HG02981 (cell line): Measurements from ENCODE around the gene RECQL.

ENCODE experiments used
- ATAC-seq: cut with Tn5 transposase; IDR thresholded peaks from one replicate; pipeline ENCODE4 v1.9.1; 2021; ENCODE audit warnings: mild to moderate bottlenecking, moderate library complexity; ENCODE audit not compliant: unreplicated experiment

RECQL gene, protein sequence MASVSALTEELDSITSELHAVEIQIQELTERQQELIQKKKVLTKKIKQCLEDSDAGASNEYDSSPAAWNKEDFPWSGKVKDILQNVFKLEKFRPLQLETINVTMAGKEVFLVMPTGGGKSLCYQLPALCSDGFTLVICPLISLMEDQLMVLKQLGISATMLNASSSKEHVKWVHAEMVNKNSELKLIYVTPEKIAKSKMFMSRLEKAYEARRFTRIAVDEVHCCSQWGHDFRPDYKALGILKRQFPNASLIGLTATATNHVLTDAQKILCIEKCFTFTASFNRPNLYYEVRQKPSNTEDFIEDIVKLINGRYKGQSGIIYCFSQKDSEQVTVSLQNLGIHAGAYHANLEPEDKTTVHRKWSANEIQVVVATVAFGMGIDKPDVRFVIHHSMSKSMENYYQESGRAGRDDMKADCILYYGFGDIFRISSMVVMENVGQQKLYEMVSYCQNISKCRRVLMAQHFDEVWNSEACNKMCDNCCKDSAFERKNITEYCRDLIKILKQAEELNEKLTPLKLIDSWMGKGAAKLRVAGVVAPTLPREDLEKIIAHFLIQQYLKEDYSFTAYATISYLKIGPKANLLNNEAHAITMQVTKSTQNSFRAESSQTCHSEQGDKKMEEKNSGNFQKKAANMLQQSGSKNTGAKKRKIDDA

DNA sequence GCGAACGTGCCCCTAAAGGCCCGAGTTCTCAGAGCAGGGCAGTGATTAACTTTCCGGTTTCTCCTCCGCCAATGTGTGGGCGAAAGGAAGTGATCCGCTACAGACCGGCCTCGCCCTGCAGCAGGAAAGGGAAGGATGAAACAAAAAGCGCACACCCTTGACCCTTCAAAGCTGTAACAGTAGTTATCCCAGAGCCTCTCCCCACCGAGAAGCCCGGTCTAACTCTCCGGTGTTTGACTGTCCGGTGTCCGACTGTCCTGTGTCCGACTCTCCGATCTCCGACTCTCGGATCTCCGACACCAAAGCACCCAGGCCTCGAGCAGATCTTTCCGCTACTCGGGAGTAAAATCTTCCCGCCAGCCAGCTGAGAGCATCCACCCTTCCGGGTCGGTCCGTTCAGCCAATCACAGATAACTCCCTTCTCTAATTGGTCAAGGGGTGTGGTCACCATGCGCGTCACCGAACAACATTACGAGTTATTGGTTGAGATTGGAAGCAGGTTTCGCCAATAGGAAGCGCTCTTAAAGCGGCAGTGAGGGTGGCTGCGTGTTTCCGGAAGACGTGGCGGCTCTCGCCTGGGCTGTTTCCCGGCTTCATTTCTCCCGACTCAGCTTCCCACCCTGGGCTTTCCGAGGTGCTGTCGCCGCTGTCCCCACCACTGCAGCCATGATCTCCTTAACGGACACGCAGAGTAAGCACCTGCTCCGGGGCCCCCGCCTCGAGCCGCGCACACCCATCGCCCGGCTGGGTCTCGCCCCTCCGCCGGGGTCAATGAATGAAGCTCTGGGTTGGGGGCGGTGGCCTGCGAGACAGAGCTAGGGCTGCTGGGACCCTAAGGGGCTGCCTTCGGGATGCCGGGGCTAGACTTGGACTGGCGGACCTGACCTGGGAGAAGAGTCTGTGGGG, at the start of gene RECQL, which contains the start of gene GOLT1B:
RECQL (minus strand) TSS at position 378 of the 906 bp plus-strand sequence. CDS start 2,065 bp downstream, outside the sequence.
GOLT1B (plus strand) TSS at position 532 of the 906 bp plus-strand sequence; CDS start at position 667, 135 bp downstream.
- ATAC-seq, result peak; percentile 99

DNA sequence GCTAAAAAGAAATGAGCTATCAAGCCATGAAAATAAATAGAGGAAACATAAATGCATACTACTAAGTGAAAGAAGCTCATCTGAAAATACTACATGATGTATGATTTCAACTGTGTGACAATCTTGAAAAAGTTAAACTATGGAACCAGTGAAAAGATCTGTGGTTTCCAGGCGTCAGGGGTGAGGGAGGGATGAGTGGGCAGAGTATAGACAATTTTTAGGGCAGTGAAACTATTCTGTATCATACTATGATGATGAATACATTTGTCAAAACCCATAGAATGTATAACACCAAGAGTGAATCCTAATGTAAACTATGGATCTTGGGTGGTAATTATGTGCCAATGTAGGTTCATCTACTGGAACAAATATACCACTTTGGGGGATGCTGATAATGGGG, 46.0 kb upstream of the RECQL start:
- no peak for ATAC-seq

DNA sequence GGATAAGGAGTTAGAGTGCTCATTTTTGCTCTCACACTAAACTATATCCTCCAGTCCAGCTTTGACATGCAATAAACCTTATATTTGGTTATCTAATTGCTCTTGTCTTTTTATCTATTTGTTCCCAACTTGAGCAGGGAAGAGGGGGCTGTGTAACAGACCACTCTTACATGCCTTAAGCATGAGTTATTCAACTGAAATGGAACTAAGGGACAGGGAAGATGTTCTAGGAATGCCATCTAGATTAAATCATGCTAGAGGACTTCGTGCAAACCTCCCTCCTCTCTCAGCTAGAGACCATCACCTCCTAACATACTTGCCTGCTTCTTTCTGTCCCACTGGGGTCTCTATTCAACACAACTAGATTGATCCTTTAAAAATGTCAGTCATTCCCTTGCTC, 45.3 kb upstream of the RECQL start:
- ATAC-seq, result no peak

DNA sequence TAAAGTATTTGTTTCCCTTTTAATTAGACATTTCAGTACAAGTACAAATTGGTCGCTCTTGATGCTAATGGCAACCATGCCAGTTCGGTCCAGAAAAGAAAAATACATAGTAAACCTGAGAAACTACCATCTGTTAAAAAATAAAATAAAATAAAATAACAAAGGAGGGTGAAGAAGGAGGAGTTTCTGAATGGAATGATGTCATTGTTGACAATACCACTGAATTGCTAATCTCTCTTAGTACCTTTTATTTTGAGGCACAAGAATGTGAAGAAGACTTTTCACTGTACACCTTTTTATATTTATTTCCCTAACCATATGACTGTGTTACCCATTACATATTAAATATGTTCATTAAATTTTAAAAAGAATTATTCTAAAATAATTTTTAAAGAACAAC, 44.1 kb upstream of the RECQL start:
- no peak for ATAC-seq

- no peak for ATAC-seq
These were observed 41.7 kb upstream of the RECQL start for GRCh38 chr12:21543151-21543550.

DNA sequence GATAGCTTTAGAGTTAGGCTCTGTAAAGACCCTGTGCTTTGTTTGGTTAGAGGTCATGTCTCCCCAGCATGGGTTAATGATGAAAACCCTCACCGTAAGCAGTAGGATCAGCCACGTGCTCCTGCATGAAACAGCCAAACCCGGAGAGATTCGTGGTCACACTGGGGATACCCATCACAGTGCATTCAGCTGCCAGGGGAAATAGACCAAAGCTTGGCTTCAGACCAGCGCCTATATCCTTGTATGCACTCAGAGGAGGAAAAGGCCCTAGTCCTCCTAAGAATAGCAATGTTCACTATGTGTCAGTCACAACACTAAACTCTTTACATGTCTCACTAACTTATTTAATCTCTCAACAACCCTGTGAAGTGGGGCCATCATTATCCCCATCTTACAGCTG, 41.0 kb upstream of the RECQL start:
- no peak for ATAC-seq

DNA sequence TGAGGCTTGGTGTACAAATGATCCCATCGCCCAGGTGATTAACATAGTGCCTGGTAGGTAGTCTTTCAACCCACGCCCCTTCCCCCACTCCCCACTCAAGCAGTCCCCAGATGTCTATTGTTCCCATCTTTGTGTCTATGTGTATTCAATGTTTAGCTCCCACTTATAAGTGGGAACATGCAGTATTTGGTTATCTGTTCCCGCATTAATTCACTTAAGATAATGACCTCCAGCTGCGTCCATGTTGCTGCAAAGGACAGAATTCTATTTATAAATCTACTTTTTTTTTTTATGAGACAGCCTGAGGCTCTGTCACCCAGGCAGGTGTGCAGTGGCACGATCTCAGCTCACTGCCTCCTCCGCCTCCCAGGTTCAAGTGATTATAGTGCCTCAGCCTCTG, 40.3 kb upstream of the RECQL start:
- ATAC-seq, result no peak

DNA sequence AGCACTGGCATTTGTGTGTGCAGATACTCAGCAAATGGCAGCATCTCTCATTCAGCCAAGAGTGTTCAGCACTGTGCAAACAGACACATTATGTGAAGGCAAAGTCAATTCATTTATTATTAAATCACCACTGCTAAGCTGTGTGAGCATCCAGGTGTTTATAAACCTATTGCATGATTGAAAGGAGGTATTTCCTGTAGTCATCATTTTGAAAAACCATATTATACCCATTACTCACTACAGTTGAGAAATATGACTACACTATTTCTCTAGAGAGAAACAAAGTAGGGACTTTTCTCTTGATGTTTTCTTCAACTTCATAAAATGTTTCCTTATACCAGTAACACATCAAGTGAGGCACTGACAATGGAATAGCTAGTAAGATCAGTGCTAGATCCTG, 38.4 kb upstream of the RECQL start:
- no peak for ATAC-seq

DNA sequence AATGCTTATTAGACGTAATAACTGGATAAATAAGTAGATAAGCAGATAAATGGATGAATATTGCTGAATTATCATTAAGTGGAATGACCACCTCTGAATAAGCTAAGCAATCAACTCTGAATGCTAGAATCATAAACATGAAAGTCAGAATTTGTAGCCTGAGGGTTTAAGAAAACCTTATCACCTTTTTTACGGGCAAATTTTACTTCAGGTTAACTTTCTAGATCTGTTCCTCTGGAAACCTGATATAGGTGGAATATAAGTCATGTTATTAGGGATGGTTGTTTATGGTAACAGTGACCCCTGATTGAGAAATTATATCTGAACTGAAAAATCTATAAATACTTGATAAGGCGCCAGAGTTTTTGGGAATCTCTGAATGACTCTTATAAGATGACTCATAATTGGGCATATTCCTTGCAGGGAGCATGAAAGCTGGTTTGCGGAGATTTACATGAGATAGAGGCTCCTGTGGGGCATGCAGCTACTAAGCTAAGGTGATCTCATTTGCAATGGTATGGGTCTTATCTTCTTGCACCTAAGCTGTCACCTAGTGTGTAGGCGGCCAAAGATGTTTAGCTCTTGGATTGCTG, 36.7 kb upstream of the RECQL start:
- ATAC-seq, result no peak

DNA sequence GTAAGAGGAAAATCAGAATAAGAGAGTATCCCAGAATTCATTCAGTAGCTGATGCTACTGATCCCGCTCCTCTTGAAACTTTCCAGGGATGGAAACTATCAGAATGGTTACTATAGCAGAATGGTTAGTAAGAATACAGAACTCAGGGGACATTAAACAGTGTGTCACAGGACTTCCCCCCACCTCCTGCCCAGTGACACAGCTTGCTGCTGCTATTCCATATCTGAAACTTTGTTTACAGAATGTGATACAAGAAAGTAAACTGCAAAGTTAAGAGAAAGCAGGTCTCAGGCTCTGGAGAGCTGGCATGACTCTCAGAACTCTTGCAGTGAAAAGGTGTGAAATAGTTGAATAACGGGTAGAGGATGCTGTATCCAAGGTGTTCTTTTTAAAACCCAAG, 28.0 kb upstream of the RECQL start:
- no peak for ATAC-seq

- no peak for ATAC-seq
These were observed 27.5 kb upstream of the RECQL start for GRCh38 chr12:21528953-21529352.

DNA sequence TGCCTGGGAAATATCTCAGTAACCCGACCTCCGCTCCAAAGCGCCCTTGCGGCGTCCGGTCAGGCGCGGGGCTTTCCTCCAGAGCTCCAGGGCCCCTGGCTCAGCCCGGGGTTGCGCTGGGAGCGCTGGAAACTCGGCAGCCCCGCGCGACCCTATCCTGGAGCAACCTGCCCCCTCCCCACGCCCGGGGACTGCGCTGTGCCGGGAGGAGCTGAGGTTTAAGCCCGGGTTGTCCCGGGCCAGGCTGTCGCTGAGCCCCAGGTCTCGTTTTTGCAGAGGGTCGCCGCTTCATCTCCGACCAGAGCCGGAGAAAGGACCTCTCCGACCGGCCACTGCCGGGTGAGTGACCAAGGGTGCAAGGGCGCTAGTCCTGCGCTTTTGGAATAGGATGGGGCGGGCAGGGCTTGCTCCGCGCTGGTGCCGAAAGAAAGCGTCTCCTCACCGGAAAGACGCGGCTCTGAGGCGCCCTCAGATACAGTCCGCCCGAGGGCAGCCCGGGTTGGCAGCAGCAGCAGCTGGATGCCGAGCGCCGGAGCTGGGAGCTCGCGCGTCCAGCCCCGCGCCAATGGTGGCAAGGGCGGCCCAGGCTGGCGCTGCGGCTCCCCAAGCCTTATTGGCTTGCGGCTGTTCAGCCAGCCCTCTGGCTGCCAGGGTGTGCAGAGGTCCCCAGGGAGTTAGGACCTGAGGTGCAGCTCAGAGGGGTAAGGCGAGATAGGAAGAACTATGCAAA, 26.2 kb upstream of the RECQL start:
- peak; percentile 89 for ATAC-seq

DNA sequence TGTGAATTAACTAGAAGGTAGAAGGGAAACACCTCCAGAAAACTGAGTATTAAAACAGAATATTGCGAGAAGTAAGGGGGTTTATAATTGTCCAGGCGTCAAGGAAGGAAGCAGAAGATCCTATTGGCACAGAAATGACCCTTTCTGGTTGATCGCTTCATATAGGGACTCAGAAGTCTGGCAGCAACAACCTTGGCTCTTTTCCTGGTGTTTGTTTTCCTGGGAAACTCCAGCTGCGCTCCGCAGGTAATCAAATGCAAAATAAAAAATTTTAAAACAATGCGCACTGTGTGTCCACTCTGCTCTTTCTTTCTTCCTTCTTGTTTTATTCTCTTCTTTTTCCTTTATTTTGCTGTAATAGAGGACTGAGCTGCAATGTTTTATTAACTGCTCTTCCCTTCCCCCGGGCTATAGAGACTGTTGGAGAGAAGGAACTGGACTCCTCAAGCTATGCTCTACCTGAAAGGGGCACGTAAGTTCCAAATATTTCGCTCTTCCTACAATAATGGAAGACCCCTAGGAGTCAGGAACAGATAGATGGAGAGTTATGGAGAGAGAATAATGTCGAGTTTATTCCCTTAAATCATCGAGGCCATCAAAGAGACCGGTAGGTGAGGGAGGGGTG, 25.4 kb upstream of the RECQL start:
- no peak for ATAC-seq

DNA sequence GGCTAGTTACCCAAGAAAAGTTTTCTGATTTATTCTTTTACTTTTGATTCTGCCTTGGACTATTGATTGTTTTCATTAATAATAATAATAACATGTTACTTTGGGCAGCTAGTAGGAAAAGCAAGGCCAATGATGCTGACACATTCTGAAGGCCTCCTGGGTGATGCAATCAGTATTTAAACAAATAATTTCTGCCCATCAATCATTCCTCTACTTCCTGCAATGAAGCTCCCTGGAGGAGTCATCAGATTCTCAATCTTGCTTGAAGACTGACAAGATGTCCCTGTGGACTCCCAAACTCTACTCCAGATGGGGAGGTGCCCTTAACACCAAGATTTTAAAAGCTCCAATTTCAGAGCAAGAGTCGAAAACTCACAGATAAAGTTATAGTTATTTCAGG, 24.6 kb upstream of the RECQL start, which contains the start of gene SPX:
SPX (plus strand) TSS at position 244 of the 400 bp plus-strand sequence. CDS start 177 bp downstream, outside the sequence.
- no peak for ATAC-seq

- ATAC-seq, result no peak
These were observed 21.7 kb upstream of the RECQL start for GRCh38 chr12:21523148-21523547.

- no peak for ATAC-seq
These were observed 20.1 kb upstream of the RECQL start for GRCh38 chr12:21521541-21521940.

DNA sequence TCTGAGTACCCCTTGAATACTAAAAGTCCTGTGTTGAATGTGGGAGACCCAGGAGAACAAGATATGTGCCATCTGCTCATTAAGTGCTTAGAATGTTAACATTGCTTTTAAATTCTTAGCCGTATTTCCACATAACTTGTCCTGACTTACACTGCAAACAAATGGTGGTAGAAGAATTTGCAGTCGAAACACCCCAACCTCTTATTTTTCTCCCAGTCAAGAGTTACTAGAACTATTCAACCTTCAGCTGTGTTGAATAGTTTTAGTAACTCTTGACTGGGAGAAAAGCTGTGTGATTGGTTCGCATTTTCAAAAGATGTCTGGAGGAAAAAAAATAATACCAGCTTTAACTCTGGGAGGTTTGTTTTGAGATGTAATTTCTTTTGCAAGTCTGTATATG, 17.0 kb upstream of the RECQL start:
- no peak for ATAC-seq

GRCh38 chr12:21516281-21516680, 14.8 kb upstream of the RECQL start:
- ATAC-seq, result no peak

DNA sequence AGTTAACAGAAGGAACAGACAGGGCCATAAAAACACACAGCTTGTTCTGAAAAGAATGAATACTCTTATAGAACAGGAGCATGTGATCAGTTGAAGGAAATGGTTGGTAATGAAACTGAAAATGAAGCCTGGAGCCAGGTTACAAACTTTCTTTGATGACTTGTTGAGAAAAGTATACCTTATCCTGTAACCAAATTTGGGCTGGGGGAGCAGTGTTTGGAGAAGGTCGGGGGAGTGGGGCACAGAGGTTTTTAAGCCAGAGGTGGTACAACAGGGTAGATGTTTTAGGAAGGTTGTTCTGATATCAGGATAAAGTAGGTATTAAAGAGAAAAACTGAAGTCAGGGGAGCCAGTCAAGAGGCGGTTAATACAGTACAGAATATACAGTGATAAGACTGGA, 8.3 kb upstream of the RECQL start:
- ATAC-seq, result peak; percentile 91

DNA sequence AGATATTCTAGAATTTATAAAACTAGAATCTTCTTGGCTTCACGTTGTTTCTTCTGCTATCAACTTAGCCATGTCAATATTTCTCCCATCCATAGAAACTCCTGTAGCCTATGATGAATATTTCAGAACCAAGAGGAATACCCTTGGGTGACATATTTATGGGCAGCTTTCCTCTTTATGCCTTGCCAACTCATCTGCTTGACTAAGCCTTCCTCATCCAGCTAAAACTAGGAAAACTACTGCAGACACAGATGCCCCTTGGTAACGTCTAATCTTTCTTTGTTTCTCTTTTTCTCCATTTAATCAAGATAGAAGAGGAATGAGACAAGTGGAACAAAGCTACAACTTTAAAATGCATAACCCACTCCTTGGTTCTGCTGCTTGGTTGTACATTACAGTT, 6.4 kb upstream of the RECQL start:
- ATAC-seq, result no peak
